Activated T-cell treated with anti-CD3 and anti-CD28 coated beads for 24 hours (primary cell): ENCODE data around the gene NPAS3.

Experiments
- DNase-seq: peaks from one replicate; pipeline ENCODE4 v3.0.0-alpha.2; 2020; ENCODE audit warnings: low read depth

The NPAS3 gene

GRCh38 chr14:33717866-33718265 is 779.2 kb downstream of the NPAS3 start:
- no peak for DNase-seq

DNA sequence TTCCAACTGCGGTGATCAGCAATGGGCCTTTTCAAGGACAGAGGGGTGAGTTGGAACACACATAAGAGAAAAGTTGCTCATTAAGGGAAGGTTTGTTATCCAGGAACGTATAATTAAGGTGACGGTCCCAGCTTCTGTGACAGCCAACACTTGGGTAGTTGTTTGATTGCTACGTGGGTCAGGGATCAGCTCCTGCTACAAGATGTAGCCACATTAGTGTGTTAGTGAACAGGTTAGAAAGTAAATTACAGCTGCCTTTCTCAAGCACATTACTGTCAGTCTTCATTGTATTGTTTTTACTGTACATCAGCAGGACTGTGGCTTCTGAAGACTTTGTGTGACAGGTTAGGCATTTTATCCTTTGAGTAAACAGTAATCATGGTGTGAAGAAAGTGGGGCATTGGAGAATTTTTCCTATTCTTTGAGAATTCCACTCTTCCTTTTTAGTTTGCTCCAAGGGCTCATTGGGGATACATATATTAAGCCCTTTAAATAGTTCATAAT is 781.7 kb downstream of the NPAS3 start:
- DNase-seq, result no peak

GRCh38 chr14:33726685-33727084 is 788.0 kb downstream of the NPAS3 start:
- DNase-seq, result no peak

DNA sequence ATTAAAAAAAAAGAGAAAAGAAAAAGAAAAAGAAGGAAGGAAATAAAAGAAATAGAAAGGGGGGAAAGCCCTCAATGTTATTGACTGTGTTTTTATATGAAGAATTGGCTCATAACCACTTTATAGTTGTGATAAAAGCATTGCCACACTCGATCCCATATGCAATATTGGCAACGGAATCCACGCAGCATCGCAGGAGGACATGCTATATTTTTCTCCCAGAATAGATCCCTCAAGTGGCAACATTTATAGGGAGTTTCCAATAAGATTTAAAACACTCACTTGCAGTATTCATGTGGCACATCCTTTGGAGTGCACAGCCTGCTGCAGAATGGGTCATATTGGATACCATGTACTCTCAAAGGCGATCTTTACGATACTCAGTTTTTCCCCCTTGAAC is 788.9 kb downstream of the NPAS3 start:
- no peak for DNase-seq

DNA sequence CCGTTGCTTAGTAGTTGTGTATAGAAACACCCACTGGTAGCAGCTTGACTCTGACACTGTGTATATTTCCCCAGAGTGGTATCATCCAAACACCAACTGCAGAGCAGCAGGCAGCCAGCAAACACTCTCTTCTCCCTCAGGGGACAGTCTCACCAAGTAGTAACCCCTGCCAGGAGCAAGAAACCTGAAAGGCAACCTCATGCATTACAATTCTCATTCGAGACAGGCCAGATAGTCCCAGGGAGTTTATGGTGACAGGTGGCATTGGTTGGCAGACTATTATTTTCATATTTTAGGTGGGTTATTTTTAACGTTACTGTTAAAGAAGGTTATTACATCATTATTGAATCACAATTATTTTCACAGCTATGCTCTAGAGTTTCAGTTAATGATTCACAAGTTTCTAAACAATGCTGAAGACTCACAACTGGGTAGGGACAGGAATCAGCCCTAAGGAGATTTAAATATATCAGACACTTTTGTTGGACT is 789.4 kb downstream of the NPAS3 start:
- no peak for DNase-seq

GRCh38 chr14:33730156-33730555 is 791.5 kb downstream of the NPAS3 start:
- DNase-seq, result no peak

GRCh38 chr14:33732175-33732574 is 793.5 kb downstream of the NPAS3 start:
- DNase-seq, result no peak

GRCh38 chr14:33733310-33733709 is 794.6 kb downstream of the NPAS3 start:
- no peak for DNase-seq

DNA sequence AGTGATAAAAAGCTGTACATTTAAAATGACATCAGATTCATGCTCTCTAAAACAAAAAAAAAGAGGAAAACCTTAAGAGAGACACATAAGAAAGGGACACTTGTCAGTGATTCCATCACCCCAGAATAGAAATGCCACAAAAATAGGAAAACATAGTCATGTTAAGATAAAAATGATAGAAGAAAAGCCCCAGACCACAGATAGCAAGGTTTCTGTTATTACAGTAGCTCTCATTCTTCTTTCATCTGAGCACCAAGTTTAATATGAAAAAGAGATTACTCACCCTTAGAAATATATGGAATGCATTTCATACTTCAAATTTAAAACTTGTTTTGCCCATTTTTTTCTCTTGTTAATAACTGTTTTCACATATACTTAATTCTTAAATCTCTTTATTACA is 795.0 kb downstream of the NPAS3 start:
- no peak for DNase-seq

- no peak for DNase-seq
Measured at GRCh38 chr14:33734387-33734786, 795.7 kb downstream of the NPAS3 start.

DNA sequence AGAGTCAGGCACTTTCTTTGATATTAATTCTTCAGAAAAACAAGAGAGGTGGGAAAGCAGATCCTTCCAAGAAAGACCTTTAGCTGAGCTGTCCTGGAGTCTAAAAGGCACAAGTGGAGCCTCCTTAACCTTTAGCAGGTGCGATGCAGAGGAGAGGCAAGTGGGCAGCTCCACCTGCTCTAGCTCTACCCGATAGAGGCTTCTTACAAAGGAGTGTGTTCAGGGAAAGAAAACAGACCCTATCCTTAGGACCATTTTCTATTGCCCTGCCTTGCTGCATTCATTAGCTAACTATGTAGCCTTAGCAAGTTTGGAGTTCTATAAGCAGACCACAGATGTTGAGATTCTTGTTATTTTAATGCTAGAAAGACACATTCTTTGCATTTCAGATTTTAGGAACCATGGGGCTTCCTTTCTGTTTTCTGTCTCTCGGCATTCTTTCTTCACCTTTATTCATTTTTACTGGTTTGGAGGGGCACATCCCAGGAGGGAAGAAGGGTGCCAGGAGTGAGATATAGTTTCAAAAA is 797.7 kb downstream of the NPAS3 start:
- no peak for DNase-seq

DNA sequence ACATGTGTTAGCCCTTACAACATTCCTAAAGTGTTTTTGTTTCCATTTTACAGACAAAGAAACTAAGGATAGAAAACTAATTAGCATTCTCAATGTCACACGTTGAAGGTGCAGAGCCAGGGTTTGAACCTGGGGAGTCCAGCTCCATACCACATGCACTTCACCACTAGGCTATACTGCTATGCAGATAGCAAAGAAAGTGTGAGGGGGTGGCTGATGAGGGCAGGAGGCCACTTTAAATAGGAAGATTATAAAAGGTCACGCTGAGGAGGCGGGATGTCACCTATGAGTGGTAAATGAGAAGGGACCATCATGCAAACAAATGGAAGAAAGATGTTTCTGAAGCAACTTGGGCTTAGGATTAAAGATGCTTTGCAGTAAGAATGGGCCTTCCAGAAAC is 798.3 kb downstream of the NPAS3 start:
- DNase-seq, result no peak

DNA sequence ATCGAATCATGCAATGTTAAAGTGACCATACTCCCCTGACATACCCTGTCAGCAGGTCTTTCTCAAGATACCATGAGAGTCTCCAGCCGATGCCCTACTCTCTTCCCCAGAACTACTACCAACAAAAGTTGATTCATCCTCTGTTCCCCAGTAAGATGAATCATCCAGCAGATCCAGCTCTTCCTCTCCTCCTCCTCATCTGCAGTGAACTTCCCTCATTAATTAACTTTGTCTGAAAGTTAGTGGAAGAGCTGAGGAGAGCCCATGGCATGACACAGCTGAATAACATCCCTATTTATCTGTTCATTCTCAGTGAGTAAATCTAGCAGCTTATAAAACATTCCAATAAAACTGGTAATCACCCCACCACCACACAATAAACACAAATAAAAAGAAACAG is 798.8 kb downstream of the NPAS3 start:
- no peak for DNase-seq

GRCh38 chr14:33738029-33738428 is 799.4 kb downstream of the NPAS3 start:
- DNase-seq, result no peak

DNA sequence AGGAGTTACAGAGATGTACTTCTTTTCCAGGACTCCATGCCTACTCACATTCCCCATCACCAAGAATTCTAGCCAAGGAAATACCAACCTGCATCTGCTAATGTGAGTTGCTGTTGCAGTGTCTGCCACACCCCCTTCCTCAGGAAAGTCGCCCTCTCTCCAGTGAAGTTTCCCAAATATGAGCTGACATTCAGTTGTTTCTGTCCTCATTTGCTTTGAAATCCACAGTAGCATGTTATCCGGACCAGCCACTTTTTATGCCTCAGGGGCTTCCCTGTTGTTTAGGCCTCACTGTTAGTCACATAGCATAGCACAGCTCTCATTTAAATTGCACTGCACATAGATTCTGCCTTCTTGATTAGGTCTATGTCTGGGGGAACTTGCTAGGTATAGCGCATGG is 799.8 kb downstream of the NPAS3 start:
- DNase-seq, result no peak

GRCh38 chr14:33740531-33740930 is 801.9 kb downstream of the NPAS3 start:
- no peak for DNase-seq

- no peak for DNase-seq
Measured at GRCh38 chr14:33742166-33742565, 803.5 kb downstream of the NPAS3 start.

GRCh38 chr14:33745163-33745562 is 806.5 kb downstream of the NPAS3 start:
- no peak for DNase-seq

DNA sequence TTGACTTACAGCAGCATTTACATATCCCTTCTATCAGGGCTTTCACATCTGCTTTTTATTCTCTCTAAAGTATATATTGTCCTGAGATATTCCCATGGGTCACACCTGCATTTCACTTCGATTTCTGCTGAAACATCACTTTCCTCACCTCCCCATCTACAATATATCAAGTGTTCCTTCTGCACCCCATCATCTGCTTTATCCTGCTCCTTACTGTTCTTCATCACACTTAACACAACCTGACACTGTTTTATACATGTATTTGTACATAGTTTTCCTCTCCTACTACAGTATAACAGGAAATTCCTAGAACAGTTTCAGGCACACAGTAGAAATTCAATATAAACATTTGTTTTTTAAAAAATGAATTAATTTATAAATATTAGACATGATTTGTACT is 809.1 kb downstream of the NPAS3 start:
- DNase-seq, result no peak

DNA sequence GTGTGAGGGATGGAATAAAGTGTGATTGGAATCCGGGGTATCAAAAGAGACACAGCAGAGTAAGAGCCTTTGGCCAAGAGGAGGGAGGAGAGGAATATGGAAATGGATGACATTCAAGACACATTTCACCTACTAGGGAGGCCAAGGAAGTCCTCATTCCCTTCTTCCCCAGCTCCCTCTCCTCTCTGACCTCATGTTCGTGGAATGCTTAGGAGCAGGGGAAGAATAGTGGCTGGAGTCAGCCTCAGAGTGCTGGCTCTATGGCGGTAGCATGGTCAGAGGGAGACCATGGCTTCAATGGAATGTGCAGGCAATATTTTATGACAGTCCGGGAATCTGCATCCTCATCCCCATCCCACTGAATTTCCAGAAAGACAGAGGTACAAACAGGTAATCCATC is 815.6 kb downstream of the NPAS3 start:
- DNase-seq, result no peak

DNA sequence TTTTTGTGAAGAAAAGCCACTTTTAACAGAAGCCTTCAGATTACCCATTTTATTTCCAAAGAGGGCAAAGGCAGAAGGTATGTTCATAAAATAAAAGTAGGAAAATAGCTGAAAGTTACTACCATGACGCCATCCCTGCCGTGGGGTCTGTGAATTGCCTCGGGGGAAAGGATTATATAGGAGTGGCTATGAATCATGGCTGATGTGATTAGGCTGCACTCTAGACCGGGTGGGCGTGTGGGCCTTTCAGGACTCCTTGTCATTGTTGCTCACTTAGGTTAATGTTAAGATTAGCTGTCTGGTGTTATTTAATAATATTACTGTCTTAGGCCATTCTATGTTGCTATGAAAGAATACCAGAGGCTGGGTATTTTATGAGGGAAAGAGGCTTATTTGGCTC is 816.7 kb downstream of the NPAS3 start:
- no peak for DNase-seq

DNA sequence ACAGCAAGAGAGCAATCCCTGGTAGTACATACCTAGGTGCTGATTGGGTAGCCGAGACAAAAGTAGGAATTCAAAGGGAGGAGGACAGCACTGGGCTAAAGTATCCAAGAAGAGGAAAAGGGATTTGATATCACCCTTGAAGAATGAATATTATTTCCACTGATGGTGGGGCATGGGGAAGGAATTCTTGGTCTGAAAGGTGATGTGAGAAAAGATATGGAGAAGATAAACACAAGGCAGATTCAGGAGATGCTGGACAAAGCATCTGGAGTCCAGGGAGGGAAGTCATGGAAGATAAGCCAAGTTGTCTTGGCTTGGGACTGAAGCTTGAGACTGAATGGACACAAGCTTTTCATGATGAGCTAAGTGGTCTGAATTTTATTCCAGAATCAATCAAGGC is 818.2 kb downstream of the NPAS3 start:
- no peak for DNase-seq

DNA sequence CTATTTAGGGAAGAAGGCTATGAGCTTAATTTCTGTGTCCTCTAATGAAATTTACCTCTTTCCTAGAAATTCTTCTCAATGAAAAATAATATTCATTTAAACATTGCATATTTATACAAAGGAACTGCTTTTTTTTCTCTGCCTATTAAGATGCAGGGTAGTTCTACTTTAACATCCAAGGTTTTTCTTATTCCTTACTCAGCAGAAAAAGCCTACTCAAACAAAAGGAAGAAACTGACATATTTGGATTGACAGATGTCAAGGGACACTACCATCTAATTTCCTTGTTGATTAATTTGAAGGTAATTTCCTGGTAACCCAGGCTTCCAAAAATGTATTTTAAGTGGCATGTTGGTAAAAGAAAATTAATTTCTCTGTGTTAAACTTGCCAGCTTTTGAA is 819.9 kb downstream of the NPAS3 start:
- no peak for DNase-seq

DNA sequence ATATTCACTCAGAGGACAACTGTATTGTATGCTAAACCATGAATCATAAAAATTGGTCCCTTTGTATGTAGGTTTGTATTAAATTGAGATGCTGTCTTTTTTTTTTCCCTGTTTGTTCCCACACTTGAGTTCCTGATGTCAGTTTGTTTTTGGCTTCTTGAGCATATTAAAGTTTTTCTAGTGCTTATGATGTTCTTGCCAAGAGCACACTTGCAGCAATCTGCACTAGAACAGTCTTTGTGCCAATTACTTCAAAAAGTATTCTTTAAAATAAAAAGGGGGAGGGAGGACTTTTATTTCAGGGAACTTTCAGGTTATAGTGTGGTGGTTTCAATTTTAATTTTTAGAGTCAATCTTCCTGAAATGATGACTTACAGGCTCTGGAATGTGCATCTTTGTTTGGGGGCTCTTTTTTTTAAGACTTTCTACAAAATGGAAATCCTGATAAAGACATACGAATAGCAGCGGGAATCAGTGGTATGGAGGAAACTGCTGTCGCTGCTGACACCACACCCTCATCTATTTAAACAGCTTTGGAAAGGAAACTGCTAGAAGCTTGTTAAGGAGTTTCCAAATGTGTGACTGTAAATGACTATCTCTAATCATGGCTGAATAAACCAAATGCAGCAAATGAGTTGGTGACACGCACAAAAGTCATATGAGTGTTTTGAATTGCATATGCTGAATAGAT is 823.6 kb downstream of the NPAS3 start:
- no peak for DNase-seq
